Nephron (organoid): ENCODE measurements around the gene PDE1A.

Experiments
- H3K27ac Mint-ChIP-seq, 3 experiments: 2 replicates each; pipeline ENCODE4 v1.8.0; 2020; ENCODE audit warnings: mixed read lengths in 3 of 3, mild to moderate bottlenecking in 2 of 3, moderate library complexity in 1 of 3
- H3K27me3 Mint-ChIP-seq: 2 replicates; pipeline ENCODE4 v1.8.0; 2021; ENCODE audit warnings: low read depth, mild to moderate bottlenecking, moderate library complexity, mixed read lengths
- H3K36me3 Mint-ChIP-seq: 2 replicates; pipeline ENCODE4 v1.8.0; 2020; ENCODE audit warnings: low read depth, mixed read lengths
- H3K4me1 Mint-ChIP-seq: 2 replicates; pipeline ENCODE4 v1.8.0; 2020; ENCODE audit warnings: mixed read lengths
- H3K4me3 Mint-ChIP-seq, 3 experiments: 2 replicates each; pipeline ENCODE4 v1.8.0; 2020; ENCODE audit warnings: mild to moderate bottlenecking in 3 of 3, mixed read lengths in 3 of 3, moderate library complexity in 2 of 3
- H3K9me3 Mint-ChIP-seq: 2 replicates; pipeline ENCODE4 v1.8.0; 2020; ENCODE audit warnings: mixed read lengths
- TF ChIP-seq, protein P1 (sequence below), 3 experiments: fragments of 200-600 bp; sonication (generic); IDR thresholded peaks; one replicate each; pipeline ENCODE4 v1.5.0; 2021; ENCODE audit warnings: antibody characterized with exemption in 3 of 3; ENCODE audit not compliant: unreplicated experiment in 3 of 3

PDE1A gene

DNA sequence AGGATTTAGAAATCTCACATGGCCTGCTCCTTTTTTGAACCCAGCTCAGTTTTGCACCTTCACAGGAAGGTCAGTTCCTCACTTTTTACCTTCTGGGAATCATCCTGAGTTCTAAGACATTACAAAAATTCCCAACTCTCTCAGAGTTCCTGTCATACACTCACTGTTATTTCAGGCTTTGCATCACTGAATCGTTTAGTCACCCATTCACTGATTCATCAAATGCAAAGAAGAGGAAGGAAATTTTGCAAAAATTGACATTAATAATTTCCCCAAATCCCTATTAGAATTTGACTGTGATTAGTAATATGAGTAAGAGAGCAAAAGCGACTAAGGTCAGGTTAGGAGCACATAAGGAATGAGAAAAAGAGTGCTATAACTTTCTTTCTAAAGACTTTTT, 197.5 kb downstream of the PDE1A start:
- Mint-ChIP-seq H3K36me3 (no peaks in the 10 kb centered on the region), H3K9me3 (no peaks in the 10 kb centered on the region), H3K27ac (no peak overlapping the region), H3K4me1 (no peaks in the 10 kb centered on the region), H3K4me3 (no peak overlapping the region), H3K27me3 (no peaks in the 10 kb centered on the region)
- TF ChIP-seq, protein P1, sequence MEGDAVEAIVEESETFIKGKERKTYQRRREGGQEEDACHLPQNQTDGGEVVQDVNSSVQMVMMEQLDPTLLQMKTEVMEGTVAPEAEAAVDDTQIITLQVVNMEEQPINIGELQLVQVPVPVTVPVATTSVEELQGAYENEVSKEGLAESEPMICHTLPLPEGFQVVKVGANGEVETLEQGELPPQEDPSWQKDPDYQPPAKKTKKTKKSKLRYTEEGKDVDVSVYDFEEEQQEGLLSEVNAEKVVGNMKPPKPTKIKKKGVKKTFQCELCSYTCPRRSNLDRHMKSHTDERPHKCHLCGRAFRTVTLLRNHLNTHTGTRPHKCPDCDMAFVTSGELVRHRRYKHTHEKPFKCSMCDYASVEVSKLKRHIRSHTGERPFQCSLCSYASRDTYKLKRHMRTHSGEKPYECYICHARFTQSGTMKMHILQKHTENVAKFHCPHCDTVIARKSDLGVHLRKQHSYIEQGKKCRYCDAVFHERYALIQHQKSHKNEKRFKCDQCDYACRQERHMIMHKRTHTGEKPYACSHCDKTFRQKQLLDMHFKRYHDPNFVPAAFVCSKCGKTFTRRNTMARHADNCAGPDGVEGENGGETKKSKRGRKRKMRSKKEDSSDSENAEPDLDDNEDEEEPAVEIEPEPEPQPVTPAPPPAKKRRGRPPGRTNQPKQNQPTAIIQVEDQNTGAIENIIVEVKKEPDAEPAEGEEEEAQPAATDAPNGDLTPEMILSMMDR (IDR thresholded peaks at IDR 0.05; ENCODE audit: unreplicated experiment in 3 of 3): no peak

DNA sequence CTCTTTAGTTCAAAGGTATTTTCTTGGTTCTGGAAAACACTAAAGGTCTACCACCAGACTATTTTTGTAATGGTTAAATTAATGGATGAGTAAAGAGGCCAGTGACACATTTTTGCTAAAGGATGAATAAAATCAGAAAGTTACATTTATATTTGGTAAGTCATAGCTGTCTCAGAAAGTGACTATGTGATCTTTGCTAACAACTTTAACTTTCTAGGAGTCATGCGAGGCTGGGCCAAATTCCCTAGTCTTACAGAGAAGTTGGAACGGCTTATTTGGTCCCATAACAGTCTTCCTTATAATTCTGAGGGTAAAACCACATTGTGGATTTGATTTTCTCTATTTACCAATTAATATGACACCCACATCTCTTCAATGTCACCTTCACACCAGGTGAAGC, 198.1 kb downstream of the PDE1A start:
- TF ChIP-seq, protein P1 (IDR thresholded peaks at IDR 0.05; ENCODE audit: unreplicated experiment in 3 of 3): no peak
- H3K27me3 Mint-ChIP-seq: no peaks in the 10 kb centered on the region
- no peak overlapping the region for H3K4me3 Mint-ChIP-seq
- no peaks in the 10 kb centered on the region for H3K9me3 Mint-ChIP-seq
- H3K4me1 Mint-ChIP-seq: no peaks in the 10 kb centered on the region
- no peak overlapping the region for H3K27ac Mint-ChIP-seq
- H3K36me3 Mint-ChIP-seq: no peaks in the 10 kb centered on the region

DNA sequence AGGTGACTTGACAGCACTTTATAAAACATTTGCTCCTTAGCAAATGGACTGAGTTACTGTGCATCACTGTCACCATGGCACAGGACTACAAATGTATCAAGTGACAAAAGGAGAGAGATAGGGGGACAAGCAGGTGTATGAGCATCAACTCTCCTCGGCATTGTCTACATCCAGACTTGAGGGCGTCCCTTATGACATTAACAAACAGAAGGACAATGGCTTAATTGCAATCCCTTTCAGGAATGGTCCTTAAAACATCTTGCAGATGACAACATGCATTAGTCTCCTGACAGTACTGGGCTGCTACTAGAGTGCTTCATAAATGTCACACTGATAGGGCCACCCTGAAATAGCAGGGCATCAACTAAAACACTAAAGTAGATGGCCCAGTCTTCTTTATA, 198.8 kb downstream of the PDE1A start:
- Mint-ChIP-seq H3K36me3 (no peaks in the 10 kb centered on the region), H3K27me3 (no peaks in the 10 kb centered on the region), H3K27ac (no peak overlapping the region), H3K4me3 (no peak overlapping the region), H3K9me3 (no peaks in the 10 kb centered on the region), H3K4me1 (no peaks in the 10 kb centered on the region)
- TF ChIP-seq, protein P1 (IDR thresholded peaks at IDR 0.05; ENCODE audit: unreplicated experiment in 3 of 3): no peak

DNA sequence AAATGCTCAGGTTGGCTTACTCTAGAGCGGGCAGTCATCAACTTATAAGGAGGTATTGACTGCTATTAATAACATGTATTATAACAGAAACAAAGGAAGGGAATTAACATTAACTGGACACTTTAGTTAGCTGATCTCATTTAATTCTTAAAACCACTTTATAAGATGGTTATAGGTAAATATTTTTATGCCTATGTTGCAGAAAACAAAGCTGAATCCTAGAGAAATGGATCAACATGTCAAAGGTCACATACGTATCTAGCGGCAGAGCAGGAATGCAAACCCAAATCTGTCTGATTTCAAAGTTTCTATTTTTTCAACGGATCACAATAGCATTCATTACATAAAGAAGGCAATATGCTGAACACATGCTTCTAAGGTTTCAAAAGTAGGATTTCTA, 200.0 kb downstream of the PDE1A start:
- Mint-ChIP-seq H3K4me1 (no peaks in the 10 kb centered on the region), H3K9me3 (no peaks in the 10 kb centered on the region), H3K4me3 (no peak overlapping the region), H3K36me3 (no peaks in the 10 kb centered on the region), H3K27ac (no peak overlapping the region), H3K27me3 (no peaks in the 10 kb centered on the region)
- TF ChIP-seq, protein P1 (IDR thresholded peaks at IDR 0.05; ENCODE audit: unreplicated experiment in 3 of 3): no peak

DNA sequence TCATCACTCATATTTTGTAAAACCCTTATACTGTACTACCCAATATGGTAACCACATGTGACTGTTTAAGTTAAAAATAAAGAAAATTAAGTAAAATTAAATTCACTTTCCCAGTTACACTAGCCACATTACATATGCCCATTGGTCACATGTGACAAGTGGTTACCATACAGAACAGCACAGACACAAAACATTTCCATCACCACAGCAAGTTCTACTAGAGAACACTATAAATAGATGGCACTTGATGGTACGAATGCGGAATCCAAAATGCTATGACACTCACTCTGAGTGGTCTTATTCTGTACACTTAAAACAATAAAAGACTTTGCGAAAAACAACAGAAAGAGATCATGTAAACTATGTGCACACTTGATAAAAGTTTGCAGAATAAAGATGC, 202.2 kb downstream of the PDE1A start:
- H3K9me3 Mint-ChIP-seq: no peaks in the 10 kb centered on the region
- TF ChIP-seq, protein P1 (IDR thresholded peaks at IDR 0.05; ENCODE audit: unreplicated experiment in 3 of 3): no peak
- H3K4me1 Mint-ChIP-seq: no peaks in the 10 kb centered on the region
- no peaks in the 10 kb centered on the region for H3K36me3 Mint-ChIP-seq
- no peaks in the 10 kb centered on the region for H3K27me3 Mint-ChIP-seq
- no peak overlapping the region for H3K4me3 Mint-ChIP-seq
- no peak overlapping the region for H3K27ac Mint-ChIP-seq

DNA sequence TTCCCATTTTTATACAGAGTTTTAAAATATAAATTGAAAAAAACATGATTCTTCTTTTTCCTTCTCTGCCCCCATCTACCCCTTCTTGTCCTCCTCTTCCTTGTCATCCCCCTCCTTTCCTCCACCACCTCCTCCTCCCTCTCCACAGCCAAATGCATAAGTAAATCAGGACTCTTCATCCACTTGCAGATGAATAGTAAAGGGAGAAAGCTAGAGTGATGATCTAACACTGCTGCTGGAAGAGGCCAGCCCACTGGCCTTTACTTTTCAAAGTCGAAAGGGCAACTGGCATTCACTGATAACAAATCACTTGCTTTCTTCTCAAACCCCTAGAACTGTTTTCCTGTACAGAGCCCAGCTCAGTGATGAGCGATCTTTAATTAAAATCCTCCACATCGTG, 205.8 kb downstream of the PDE1A start:
- H3K27ac Mint-ChIP-seq: no peak overlapping the region
- no peaks in the 10 kb centered on the region for H3K9me3 Mint-ChIP-seq
- no peak overlapping the region for H3K4me3 Mint-ChIP-seq
- H3K27me3 Mint-ChIP-seq: no peaks in the 10 kb centered on the region
- H3K36me3 Mint-ChIP-seq: no peaks in the 10 kb centered on the region
- H3K4me1 Mint-ChIP-seq: no peaks in the 10 kb centered on the region
- TF ChIP-seq, protein P1 (IDR thresholded peaks at IDR 0.05; ENCODE audit: unreplicated experiment in 3 of 3): no peak
